NCI-H82 treated with DMSO at 0.1 percent for 48 hours (cell line): ENCODE measurements around the gene IL1RAPL2.

Experiments used
- DNase-seq: peaks from one replicate; lab custom pipeline; 2025; ENCODE audit not compliant: unreplicated experiment; lab: John Stamatoyannopoulos, UW

IL1RAPL2 gene

DNA sequence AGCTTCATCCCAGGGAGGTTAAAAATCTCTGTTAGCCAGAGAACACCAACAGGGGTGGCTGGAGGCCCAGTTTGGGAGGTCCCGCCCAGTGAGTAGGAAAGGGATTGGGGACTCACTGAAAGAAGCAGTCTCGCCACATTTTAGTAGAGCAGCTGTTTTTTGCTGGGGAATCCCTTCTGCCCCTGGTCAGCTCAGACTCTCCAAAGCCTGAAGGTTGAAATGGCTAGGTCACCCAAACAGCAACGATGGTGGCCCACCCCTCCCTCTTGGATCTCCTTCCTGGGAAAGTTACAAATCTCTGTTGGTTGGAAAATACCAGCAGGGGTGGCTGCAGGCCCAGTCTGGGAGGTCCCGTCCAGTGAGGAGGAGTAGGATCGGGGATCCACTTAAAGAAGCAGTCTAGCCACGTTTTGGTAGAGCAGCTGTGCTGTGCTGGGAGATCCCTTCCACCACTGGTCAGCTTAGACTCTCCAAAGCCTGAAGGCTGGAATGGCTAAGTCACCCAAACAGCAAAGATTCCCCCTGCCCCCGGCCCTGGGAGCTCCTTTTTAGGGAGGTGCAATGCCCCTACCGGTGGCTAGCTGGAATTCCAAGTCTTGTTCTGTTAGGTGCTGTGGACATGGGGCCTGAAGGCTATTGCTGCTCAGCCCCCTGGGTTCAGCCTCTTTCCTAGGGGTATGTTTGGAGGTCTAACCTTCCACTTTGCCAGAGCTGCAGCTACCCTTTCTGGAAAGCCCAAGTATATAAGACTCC lies 694.5 kb downstream of the IL1RAPL2 start:
- DNase-seq = no peak

DNA sequence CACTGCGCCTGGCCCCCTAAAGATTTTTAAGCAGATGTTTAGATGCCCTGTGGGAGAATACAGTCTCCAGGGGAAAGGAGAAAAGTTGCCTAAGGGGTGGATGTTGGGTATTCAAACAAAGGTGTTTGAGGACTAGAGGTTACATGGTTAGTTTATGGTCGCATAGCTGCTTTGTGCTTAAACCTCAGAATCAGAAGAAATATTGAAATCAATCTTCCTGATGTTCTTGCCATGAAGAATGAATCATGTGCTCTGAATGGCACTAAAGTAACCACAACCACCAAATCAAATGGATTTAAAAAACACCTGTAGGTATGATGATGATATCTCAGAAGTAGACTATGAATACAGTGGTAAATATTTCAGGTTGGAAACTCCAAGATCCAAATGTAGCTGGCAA lies 697.2 kb downstream of the IL1RAPL2 start:
- no peak for DNase-seq

DNA sequence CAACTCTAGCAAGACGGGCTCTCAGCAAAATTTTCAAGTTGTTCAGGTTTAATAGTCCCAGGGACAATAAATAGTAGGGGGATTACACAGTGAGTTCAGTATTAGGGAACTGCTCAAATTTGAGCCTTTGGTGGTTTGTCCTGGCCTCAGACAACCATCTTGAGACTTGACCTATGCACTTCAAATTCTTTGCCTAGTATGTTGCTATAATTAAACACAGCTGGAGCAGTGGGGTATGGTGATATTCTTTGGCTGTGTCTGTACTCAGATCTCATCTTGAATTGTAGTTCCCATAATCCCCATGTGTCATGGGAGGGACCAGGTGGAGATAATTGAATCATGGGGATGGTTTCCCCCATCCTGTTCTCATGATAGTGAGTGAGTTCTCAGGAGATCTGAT lies 697.8 kb downstream of the IL1RAPL2 start:
- DNase-seq = no peak

DNA sequence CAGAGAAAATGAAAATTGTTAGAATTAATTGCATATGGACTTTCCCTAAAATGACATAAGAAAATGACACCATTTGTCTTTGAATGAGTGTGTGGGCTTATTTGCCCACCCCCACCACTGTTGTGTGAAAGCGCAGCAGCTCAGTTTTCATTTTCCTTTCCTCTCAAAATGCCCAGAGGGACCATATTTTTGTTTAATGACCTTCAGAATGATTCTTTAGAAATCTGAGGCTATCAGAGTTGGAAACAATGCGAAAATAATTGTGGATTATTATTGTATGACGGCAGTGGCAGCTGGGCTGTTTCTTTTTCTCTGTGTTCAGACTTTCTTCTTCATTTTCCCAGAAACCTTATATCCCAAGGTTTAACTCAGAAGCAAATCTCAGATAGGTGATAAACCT lies 699.1 kb downstream of the IL1RAPL2 start:
- no peak for DNase-seq

DNA sequence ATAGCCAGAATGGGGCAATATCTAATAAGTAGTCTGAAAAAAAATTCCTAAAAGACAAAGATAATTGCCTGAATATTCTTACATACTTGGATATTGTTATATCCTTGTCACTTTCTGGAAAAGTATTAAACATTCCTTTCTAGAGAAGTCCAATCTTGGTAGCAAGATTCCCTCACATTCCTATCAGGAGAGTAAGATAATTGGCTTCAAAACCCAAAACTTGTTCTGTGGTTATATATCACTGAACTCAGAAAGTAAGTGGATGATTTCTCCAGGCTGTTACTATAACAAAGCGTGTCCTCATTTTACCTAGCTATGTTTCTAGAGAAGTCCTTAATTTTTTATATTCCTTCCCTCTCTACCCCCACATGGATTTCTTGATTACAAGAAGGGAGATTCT lies 700.5 kb downstream of the IL1RAPL2 start:
- no peak for DNase-seq

DNA sequence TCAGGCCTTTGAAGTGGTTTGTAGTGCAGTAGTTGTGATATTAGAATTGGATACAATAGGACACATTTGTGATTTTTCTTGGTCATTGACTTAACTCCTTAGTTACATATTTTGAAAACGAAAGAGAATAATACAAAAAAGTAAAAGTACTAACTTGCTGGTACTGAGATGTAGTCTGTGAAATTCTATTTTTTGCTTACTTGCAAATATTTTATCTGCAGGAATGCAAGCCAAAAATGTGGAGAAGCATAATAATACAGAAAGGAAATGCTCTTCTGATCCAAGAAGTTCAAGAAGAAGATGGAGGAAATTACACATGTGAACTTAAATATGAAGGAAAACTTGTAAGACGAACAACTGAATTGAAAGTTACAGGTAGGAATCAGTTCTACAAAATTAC lies 701.2 kb downstream of the IL1RAPL2 start:
- no peak for DNase-seq

DNA sequence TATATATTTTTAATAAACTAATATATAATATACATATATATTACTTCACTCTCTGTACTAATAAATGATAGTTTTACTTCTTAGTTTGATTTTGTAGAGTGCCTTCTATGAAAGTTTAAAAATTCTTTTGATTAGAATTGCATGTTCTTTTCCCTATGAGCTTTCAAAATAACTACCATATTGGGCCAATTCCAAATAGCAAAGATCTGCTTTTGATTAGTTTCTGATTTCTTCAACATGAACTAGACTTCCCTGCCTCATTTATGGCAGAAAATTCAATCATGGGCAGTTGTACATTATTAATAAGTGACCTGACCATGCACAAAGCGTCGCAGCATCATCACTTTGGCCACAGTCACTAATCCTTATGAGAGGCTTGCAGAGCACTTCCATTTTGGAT lies 703.4 kb downstream of the IL1RAPL2 start:
- no peak for DNase-seq

DNA sequence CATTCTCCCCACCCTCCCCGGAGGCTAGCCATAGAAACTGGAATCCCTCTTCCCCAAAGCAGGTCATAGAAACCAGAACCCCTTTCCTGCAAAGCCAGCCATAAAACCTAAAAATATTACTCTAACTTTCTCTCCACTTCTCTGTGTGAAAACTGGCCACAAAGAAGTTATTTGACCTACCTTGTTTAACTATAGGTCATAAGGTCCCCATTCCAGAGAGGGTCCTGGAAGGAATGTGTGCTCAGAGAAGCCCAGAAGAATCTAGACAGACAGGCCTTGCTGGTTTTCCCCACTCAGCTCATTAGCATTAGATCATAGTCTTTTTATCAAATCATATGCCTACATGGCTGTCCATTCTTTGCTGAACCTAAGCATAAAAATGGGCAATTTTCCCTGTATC lies 707.3 kb downstream of the IL1RAPL2 start:
- no peak for DNase-seq

DNA sequence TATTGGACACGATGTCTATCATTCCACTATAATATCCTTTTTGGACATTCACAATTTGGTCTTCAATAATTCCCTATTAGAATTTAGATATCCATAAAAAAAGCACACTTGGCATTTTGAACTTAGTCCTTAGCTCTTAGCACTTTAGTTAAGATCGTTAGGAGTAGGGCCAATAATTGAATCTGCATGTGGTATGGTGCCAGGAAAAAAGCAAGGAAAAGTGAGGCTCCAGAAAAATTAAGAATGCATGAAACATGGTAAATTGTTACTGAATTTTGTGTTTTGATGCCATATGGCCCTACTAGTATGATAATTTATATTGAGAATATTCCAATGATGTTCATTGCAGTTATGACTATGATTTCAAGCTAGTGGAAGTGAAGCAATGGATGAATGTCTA lies 708.1 kb downstream of the IL1RAPL2 start:
- DNase-seq = no peak

DNA sequence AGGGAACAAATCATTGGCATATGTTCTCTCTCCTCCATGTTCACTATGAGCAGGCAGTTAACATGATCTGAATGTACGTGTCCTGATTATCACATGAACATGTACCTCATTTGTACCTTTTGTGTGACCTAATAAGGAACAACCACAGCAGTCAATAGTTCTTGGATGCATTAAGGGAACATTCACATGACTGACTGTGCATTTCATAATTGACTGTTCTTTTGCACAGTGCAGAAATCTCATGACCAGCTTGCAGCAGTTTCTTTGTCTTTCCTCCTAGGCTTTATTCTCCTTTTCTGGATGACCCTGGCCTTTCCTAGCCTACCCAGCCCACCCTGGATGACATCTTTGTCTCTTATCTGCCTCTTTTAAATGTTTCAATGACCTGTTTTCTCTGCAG lies 711.1 kb downstream of the IL1RAPL2 start:
- no peak for DNase-seq

DNA sequence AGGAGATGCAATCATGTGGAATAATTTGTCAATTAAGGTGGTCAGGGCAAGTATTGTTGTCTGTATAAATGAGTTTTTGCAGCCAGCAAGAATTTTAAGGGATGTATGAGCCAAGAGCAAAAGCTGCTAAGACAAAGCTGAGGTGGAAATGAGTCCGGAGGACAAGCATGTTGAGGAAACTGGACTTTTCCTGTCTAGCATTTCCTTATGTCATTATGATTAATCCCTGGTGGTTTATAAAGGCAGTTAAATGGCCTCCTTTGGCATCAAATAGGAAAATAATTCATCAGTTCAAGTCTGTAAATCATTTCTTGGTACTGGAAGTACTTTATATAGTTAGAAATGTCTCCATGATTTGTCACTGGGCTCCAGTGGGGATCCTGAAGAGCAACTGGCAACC lies 716.1 kb downstream of the IL1RAPL2 start:
- DNase-seq = no peak

DNA sequence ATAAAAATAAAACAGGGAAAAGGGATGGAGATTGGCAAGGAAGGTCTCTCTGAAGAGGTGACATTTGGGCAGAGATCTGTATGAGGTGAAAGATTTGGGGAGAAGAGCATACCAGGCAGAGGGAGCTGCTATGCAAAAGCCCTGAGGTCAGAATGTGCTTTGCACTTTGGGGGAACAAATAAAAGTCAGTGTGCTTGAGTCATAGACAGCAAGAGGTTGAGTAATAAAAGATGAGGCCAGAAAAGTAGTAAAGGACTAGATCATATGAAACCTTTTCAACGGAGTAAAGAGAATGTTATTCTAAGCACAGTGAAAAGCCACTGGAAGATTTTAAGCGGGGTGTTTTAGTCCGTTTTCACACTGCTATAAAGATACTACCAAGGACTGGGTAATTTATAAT lies 731.0 kb downstream of the IL1RAPL2 start:
- DNase-seq = no peak

DNA sequence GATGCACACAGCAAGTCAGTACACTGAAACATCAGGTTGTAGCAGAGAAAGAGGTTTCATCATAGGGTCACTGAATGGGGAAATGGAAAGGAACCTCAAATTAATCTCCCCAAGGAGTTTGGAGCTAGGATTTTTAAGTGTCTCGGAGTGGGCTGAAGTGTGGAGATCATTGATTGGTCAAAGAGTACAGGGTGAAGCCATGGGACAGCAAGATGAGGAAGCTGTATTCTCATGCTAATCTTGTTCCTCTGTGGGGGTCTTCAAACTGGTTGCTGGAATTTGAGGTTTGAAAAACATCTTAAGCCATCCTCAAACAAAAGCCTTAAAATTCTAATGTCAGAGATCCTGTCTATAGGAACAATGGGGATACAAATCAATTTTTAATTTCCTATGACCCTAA lies 733.3 kb downstream of the IL1RAPL2 start:
- DNase-seq = no peak

DNA sequence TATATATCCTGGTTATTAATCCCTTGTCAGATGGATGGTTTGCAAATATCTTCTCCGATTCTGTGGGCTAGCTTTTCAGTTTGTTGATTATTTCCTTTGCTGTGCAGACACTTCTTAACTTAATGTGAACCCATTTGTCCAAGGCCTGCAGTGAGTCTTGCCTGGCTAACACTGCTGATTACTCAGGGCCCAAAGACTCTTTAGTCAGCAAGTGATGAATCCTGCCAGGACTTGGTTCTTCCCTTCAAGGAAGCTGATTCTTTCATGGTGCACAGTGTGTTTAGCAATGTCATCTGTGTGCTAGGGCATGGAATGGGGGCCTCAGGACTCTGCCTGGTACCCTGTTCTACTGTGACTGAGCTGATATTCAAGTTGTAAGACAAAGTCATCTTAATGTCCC lies 736.2 kb downstream of the IL1RAPL2 start:
- DNase-seq = no peak

DNA sequence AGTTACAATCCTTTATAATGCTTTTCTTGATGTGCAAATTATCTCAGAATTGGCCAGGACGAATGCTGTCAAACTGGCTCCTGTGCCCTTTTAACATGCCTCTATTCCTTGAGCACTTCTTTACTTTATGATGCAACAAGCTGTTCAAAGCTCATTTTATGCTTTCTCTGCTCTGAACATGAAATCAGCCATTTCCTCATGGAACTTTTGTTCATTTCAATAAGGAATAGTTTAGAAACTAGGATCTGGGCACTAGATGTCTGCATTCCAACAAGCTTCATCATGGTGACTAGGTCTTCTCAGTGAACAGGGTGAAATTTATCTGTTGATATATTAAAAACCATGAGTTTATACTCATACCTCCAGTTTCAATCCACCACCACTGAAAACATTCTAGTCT lies 741.8 kb downstream of the IL1RAPL2 start:
- no peak for DNase-seq

DNA sequence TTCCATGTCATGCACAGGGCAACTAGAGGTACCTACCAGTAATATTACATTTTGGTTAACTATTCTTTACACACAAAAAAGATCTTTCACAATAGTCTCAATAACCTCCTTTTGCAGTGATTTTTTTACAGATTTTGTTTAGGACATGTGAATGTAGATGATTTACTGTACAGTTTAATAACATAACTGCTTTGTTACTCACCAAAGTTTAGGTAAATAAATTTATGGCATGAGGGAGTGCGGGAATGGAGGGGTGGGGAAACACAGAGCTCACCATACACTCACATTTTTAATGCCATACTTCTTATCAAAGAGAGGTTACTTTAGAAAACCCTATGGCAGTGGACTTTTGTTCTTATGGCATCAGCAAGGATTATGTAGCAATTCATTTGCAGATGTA lies 747.6 kb downstream of the IL1RAPL2 start:
- DNase-seq = no peak

DNA sequence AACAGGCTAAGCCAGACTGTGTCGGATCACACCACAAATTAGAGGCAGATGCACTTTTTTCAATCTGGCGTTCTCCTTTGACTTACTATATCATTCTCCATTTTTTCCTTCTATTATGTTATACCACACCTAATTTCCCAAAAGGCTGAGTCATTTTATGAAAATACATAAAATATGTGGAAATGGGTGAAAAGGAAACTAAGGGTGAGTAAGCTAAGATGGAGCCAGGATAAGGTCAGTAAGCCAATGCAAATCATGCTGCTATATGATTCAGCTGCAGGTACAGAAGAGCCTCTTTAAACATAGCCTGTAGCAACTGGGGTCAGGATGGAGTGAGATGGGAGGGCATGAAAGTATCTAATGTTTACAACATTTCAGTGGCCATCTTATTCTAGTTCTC lies 748.5 kb downstream of the IL1RAPL2 start:
- DNase-seq = no peak

DNA sequence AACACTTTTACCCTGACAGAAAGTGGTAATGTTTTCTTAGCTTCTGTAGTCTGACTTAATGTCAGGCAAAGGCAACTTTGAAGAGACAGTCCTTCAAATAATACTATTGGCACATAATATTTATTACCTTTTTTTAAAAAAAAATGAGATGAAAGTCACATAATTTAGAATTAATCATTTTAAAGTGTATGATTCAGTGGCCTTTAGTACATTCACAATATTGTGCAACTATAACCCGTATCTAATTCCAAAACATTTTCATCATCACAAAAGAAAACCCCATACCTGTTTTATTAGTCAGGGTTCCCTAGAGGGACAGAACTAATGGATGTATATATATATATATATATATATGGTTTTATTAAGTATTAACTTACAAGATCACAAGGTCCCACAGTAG lies 749.2 kb downstream of the IL1RAPL2 start:
- no peak for DNase-seq

DNA sequence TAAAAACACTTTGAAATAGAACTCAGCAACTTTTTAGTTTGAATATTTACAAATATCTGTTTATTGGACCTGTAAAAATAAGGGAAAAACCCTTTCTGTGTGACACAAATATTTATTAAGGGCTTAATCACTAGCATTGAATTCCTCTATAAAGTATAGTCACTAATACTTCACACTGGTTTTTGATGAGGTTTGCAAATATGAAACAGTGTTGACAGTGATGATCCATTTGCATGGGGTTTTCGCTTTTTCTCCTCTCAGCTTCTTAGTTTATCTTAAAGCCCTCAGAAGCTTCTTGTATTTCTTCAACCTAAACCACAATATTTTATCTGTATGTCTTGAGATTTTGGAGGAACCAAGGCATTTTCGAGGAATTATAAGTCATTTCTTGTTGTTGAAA lies 751.1 kb downstream of the IL1RAPL2 start:
- DNase-seq = no peak

DNA sequence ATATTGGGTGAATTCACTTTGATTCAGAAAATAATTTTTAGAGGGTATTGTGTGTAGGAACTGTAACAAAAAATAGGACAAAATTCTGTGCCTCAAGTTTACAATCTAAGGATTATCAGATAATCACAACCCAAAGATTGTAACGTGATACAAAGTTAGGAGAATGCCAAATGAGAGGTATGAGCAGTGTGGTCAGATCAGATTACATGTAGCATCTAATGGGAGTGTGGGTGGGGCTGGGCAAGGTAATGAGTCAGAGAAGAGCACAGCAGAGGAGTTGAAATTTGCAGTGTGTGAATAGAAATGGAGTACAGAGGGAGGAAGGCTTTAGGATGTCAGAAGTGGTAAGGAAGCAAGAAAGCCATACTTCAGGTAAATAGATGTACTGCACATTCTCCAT lies 757.9 kb downstream of the IL1RAPL2 start:
- no peak for DNase-seq

DNA sequence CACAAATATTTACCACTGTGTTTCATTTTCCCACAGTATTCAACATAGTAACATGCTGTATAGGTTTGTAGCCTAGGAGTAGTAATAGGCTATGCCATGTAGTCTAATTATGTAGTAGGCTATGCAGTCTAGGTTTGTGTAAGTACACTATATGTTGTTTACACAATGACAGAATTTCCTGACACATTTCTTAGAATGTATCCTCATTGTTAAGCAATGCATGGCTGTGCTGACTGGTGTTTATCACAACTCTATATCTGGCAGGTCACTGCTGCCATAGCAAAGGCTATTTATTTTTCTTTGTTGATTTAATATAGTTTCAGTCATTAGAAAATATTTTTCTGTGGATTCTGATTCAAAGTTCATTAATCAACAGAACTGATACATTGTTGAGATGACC lies 762.8 kb downstream of the IL1RAPL2 start:
- no peak for DNase-seq

DNA sequence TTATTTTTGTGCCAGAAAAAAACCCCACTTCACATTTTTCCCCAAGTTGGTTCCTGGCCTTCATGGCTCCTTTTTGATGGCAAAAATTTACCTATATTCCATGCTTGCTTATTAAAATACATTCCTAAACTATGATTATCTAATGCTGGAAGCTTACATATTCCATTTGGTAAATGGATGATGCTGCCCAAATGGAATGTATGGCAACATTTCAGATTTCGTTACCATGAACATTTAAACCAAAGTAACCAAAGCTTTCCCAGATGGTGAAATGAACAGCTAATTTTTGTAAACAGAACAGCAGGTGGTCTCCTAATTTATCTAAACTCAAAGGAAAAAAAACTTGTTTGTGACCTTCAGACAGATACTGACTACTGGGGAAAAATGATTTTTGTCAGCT lies 765.2 kb downstream of the IL1RAPL2 start:
- DNase-seq = no peak

DNA sequence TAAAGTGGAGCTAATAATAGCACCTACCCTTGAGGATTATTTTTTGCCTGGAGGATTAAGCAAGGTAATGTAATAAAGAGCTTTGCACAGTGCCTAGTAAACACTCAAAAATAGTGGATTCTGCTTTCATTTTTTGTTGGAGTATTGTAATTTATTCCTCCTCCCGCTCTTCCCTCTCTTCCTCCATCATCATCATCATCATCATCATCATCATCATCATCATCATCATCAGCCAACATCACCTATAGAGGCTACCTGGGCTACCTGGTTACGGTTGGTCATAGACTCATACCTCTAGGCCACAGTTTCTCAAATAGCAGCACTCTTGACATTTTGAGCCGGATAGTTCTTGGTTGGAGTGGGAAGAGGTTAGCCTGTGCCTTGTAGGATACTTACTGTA lies 781.4 kb downstream of the IL1RAPL2 start:
- no peak for DNase-seq

DNA sequence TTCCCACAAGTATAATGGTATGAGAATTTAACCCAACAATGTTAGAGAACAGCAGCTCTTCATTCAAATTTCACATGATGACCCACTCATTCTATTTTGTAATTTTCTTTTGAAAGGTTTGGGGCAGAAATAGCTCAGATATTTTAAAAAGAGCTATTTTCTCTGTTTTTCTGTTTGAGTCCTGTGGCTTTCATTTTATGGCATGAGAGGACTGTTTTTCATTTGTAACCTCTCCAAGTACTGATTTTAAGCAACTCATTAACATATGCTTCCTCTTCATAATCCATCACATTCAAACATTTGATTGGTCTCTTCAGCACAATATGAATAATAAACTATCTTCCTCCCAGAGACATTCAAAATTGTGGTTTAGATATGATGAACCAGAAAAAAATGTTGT lies 783.5 kb downstream of the IL1RAPL2 start:
- no peak for DNase-seq
